K562 (cell line): ENCODE measurements around the gene YARS1. TPM values are rescaled to one million over a fixed set of nuclear protein-coding genes. Genes with fewer than 3 reads are reported as not detected.

Source experiments
- BRF1 ChIP-seq: IDR thresholded peaks from 3 replicates; pipeline ENCODE4 v1.6.1; 2011; ENCODE audit warnings: borderline replicate concordance, mild to moderate bottlenecking; ENCODE audit not compliant: insufficient read length; ENCODE audit errors: extremely low read depth
- CCAR2 ChIP-seq: fragments of 200-400 bp; formaldehyde crosslinking; IDR thresholded peaks from 2 replicates; pipeline ENCODE4 v1.6.1; 2017; ENCODE audit warnings: mild to moderate bottlenecking, low read depth, low read length
- ETV6 ChIP-seq, 3 experiments: fragments of 150-350 bp in 1 of 3; sonication (generic) in 1 of 3; formaldehyde crosslinking in 1 of 3; IDR thresholded peaks; 2 replicates each; pipeline versions ENCODE4 v1.6.1 to v1.8.0; 2014 to 2022; ENCODE audit warnings: borderline replicate concordance in 2 of 3, low read depth in 2 of 3, antibody characterized with exemption in 1 of 3, low read length in 1 of 3, mild to moderate bottlenecking in 1 of 3, missing genetic modification reagents in 1 of 3
- MIER1 ChIP-seq: fragments of 450-650 bp; IDR thresholded peaks from 2 replicates; pipeline ENCODE4 v1.6.1; 2016; ENCODE audit warnings: antibody characterized with exemption, mild to moderate bottlenecking, low read depth
- NR2C2 ChIP-seq, 2 experiments: fragments of 200-800 bp in 1 of 2; sonication (Bioruptor generic) in 1 of 2; sonication (generic) in 1 of 2; formaldehyde crosslinking in 1 of 2; IDR thresholded peaks; 2 replicates each; pipeline versions ENCODE4 v1.6.1 to v1.8.0; 2016 to 2022; ENCODE audit warnings: mild to moderate bottlenecking in 1 of 2, missing compliant biosample characterization in 1 of 2, missing genetic modification characterization in 1 of 2, missing genetic modification reagents in 1 of 2
- TAF15 ChIP-seq: fragments of 200-400 bp; formaldehyde crosslinking; IDR thresholded peaks from 2 replicates; pipeline ENCODE4 v1.6.1; 2017; ENCODE audit warnings: mild to moderate bottlenecking, low read depth, low read length, moderate library complexity
- ZNF75A ChIP-seq: fragments of 450-650 bp; formaldehyde crosslinking; IDR thresholded peaks from 2 replicates; pipeline ENCODE4 v1.4.0; 2020; ENCODE audit warnings: mild to moderate bottlenecking
- polyA plus RNA-seq, 8 experiments: library from polyadenylated mRNA; depleted of rRNA in 4 of 8; stranded (reverse) in 5 of 8; unstranded in 3 of 8; fragments of >200 nt; fragmentation: Nextera tagmentation in 2 of 8; fragmentation: Illumina TruSeq in 1 of 8; extraction: Ambion mirVana in 2 of 8; extraction: Trizol in 1 of 8; gene quantifications; 2 replicates each; pipeline versions ENCODE4 v1.2.1 to v1.2.3, GENCODE V29; 2011 to 2014; ENCODE audit warnings: inconsistent platforms in 1 of 8, missing spikeins in 1 of 8
- total RNA-seq, 7 experiments: library from RNA; depleted of rRNA in 6 of 7; stranded (reverse); fragments of >200 nt in 6 of 7; fragmentation: Illumina TruSeq in 2 of 7; extraction: Trizol in 2 of 7; gene quantifications; 2 replicates each; pipeline versions ENCODE4 v1.2.1 to v1.2.3, GENCODE V29; 2011 to 2021; ENCODE audit warnings: low replicate concordance in 1 of 7
- TF ChIP-seq, protein P1 (sequence below): IDR thresholded peaks from 2 replicates; pipeline ENCODE4 v1.6.1; 2016; ENCODE audit warnings: missing genetic modification characterization, missing compliant biosample characterization
- TF ChIP-seq, protein P2 (sequence below): fragments of 450-650 bp; IDR thresholded peaks from 2 replicates; pipeline ENCODE4 v1.6.1; 2016; ENCODE audit warnings: low read depth, mild to moderate bottlenecking, moderate library complexity
- TF ChIP-seq, protein P3 (sequence below), 3 experiments: fragments of 200-800 bp in 1 of 3; fragments of 250-450 bp in 1 of 3; fragments of 450-650 bp in 1 of 3; sonication (Bioruptor Pico) in 1 of 3; sonication (Bioruptor generic) in 1 of 3; formaldehyde crosslinking in 1 of 3; IDR thresholded peaks; 2 replicates each; pipeline versions ENCODE4 v1.6.1 to v1.8.0; 2016 to 2022; ENCODE audit warnings: mild to moderate bottlenecking in 2 of 3, missing genetic modification characterization in 2 of 3, missing compliant biosample characterization in 1 of 3, moderate library complexity in 1 of 3
- TF ChIP-seq, protein P4 (sequence below): sonication (generic); IDR thresholded peaks from 2 replicates; pipeline ENCODE4 v1.6.1; 2016
- TF ChIP-seq, protein P5 (sequence below): fragments of 250-450 bp; sonication (Bioruptor Pico); IDR thresholded peaks from 2 replicates; pipeline ENCODE4 v1.4.0; 2020

Gene YARS1
- total and polyA plus RNA-seq, 9 of the 15 experiments (the other 6 are each of a cell fraction or from before 2014, with no cell fraction given), result 66.2 to 336 (median 201) TPM

DNA sequence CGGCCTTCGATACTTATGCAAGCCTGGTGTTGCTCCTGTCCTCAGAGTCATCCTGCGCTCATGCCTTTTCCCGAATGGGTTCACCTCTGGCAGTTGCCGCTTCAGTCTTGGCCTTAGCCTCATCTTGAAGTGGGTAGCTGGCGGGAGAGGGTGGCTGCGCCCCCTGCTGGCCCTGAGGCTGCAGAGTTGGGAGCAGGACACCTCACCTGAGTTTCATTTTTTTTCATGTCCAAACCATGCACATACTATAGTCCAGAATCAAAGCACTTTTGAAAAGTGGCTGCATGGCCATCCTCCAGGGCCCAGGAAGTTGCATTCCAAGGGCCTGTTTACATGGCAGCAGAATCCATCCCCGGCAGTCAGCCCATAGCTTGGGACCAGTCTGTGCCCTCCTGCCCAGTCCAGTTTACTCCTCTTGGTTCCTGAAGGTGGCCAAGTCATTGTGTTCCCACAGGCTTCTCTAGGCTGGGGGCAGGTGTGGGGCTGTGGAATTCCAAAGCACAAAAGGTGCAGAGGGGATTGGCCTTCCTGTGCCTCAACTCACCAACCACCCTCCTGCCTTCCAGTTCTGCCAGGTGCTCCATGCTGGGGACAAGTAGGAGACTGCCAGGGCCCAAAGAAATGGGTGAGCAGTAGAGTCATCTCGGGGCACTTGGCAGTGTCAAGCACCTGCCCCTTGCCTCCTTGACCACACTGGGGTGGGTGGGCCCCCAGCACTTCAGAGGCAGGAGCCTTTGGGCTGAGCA, 44.0 kb downstream of the YARS1 start (continued):
- TF ChIP-seq, protein P1, sequence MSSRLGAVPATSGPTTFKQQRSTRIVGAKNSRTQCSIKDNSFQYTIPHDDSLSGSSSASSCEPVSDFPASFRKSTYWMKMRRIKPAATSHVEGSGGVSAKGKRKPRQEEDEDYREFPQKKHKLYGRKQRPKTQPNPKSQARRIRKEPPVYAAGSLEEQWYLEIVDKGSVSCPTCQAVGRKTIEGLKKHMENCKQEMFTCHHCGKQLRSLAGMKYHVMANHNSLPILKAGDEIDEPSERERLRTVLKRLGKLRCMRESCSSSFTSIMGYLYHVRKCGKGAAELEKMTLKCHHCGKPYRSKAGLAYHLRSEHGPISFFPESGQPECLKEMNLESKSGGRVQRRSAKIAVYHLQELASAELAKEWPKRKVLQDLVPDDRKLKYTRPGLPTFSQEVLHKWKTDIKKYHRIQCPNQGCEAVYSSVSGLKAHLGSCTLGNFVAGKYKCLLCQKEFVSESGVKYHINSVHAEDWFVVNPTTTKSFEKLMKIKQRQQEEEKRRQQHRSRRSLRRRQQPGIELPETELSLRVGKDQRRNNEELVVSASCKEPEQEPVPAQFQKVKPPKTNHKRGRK (tag), result no peak
- TF ChIP-seq, protein P2, sequence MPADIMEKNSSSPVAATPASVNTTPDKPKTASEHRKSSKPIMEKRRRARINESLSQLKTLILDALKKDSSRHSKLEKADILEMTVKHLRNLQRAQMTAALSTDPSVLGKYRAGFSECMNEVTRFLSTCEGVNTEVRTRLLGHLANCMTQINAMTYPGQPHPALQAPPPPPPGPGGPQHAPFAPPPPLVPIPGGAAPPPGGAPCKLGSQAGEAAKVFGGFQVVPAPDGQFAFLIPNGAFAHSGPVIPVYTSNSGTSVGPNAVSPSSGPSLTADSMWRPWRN, result no peak
- TF ChIP-seq ZNF75A (CRISPR knock-in tag) (no peak), CCAR2 (no peak), NR2C2 (CRISPR knock-in tag; IDR thresholded peaks at IDR 0.05) (no peak), NR2C2 (tag; IDR thresholded peaks at IDR 0.05) (no peak), MIER1 (no peak), ETV6 (IDR thresholded peaks at IDR 0.05; ENCODE audit: borderline replicate concordance in 1 of 2, low read depth in 2 of 2, low read length in 1 of 2) (no peak), ETV6 (CRISPR knock-in tag; IDR thresholded peaks at IDR 0.05; ENCODE audit: borderline replicate concordance) (no peak), TAF15 (no peak), BRF1 (no peak)
- TF ChIP-seq, protein P3, sequence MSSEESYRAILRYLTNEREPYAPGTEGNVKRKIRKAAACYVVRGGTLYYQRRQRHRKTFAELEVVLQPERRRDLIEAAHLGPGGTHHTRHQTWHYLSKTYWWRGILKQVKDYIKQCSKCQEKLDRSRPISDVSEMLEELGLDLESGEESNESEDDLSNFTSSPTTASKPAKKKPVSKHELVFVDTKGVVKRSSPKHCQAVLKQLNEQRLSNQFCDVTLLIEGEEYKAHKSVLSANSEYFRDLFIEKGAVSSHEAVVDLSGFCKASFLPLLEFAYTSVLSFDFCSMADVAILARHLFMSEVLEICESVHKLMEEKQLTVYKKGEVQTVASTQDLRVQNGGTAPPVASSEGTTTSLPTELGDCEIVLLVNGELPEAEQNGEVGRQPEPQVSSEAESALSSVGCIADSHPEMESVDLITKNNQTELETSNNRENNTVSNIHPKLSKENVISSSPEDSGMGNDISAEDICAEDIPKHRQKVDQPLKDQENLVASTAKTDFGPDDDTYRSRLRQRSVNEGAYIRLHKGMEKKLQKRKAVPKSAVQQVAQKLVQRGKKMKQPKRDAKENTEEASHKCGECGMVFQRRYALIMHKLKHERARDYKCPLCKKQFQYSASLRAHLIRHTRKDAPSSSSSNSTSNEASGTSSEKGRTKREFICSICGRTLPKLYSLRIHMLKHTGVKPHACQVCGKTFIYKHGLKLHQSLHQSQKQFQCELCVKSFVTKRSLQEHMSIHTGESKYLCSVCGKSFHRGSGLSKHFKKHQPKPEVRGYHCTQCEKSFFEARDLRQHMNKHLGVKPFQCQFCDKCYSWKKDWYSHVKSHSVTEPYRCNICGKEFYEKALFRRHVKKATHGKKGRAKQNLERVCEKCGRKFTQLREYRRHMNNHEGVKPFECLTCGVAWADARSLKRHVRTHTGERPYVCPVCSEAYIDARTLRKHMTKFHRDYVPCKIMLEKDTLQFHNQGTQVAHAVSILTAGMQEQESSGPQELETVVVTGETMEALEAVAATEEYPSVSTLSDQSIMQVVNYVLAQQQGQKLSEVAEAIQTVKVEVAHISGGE (CRISPR knock-in tag; IDR thresholded peaks at IDR 0.05), result no peak
- TF ChIP-seq, protein P4, sequence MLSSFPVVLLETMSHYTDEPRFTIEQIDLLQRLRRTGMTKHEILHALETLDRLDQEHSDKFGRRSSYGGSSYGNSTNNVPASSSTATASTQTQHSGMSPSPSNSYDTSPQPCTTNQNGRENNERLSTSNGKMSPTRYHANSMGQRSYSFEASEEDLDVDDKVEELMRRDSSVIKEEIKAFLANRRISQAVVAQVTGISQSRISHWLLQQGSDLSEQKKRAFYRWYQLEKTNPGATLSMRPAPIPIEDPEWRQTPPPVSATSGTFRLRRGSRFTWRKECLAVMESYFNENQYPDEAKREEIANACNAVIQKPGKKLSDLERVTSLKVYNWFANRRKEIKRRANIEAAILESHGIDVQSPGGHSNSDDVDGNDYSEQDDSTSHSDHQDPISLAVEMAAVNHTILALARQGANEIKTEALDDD, result no peak
- TF ChIP-seq, protein P5, sequence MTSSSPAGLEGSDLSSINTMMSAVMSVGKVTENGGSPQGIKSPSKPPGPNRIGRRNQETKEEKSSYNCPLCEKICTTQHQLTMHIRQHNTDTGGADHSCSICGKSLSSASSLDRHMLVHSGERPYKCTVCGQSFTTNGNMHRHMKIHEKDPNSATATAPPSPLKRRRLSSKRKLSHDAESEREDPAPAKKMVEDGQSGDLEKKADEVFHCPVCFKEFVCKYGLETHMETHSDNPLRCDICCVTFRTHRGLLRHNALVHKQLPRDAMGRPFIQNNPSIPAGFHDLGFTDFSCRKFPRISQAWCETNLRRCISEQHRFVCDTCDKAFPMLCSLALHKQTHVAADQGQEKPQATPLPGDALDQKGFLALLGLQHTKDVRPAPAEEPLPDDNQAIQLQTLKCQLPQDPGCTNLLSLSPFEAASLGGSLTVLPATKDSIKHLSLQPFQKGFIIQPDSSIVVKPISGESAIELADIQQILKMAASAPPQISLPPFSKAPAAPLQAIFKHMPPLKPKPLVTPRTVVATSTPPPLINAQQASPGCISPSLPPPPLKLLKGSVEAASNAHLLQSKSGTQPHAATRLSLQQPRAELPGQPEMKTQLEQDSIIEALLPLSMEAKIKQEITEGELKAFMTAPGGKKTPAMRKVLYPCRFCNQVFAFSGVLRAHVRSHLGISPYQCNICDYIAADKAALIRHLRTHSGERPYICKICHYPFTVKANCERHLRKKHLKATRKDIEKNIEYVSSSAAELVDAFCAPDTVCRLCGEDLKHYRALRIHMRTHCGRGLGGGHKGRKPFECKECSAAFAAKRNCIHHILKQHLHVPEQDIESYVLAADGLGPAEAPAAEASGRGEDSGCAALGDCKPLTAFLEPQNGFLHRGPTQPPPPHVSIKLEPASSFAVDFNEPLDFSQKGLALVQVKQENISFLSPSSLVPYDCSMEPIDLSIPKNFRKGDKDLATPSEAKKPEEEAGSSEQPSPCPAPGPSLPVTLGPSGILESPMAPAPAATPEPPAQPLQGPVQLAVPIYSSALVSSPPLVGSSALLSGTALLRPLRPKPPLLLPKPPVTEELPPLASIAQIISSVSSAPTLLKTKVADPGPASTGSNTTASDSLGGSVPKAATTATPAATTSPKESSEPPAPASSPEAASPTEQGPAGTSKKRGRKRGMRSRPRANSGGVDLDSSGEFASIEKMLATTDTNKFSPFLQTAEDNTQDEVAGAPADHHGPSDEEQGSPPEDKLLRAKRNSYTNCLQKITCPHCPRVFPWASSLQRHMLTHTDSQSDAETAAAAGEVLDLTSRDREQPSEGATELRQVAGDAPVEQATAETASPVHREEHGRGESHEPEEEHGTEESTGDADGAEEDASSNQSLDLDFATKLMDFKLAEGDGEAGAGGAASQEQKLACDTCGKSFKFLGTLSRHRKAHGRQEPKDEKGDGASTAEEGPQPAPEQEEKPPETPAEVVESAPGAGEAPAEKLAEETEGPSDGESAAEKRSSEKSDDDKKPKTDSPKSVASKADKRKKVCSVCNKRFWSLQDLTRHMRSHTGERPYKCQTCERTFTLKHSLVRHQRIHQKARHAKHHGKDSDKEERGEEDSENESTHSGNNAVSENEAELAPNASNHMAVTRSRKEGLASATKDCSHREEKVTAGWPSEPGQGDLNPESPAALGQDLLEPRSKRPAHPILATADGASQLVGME, result no peak
